ENCODE data around the gene RD3L. TPM values are rescaled to one million over a fixed set of nuclear protein-coding genes. Genes with fewer than 3 reads are reported as not detected.
"Not testable (repeated sequence)": the region's sequence is repeated elsewhere in the genome, so short reads cannot be mapped to it uniquely, and the experiment has no call there.

Gene RD3L
- total RNA-seq, 1 donor from 2014 or later: not detected

DNA sequence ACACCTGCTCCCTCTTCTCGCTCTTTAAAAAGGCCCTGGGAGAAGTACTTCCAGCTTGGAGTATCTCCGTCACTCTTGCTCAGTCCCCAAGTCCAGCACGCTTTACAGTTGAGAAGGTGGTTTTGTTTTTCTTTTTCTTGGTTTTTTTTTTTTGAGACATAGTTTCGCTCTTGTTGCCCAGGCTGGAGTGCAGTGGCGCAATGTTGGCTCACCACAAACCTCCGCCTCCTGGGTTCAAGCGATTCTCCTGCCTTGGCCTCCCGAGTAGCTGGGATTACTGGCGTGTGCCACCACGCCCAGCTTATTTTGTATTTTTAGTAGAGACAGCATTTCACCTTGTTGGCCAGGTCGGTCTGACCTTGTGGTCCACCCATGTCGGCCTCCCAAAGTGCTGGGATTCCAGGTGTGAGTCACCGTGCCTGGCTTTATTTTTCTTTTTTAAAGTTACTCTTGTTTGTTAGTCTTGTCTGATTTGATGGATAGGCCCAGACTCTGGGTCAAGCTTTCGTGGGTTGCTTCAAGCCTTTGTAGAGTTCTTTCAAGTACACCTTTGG, 12.2 kb downstream of the RD3L start:
- DNase-seq (ENCODE audit: low spot score): no peak
- intact Hi-C loops (cut with DNase I): no loop called here
- ATAC-seq: no peak

DNA sequence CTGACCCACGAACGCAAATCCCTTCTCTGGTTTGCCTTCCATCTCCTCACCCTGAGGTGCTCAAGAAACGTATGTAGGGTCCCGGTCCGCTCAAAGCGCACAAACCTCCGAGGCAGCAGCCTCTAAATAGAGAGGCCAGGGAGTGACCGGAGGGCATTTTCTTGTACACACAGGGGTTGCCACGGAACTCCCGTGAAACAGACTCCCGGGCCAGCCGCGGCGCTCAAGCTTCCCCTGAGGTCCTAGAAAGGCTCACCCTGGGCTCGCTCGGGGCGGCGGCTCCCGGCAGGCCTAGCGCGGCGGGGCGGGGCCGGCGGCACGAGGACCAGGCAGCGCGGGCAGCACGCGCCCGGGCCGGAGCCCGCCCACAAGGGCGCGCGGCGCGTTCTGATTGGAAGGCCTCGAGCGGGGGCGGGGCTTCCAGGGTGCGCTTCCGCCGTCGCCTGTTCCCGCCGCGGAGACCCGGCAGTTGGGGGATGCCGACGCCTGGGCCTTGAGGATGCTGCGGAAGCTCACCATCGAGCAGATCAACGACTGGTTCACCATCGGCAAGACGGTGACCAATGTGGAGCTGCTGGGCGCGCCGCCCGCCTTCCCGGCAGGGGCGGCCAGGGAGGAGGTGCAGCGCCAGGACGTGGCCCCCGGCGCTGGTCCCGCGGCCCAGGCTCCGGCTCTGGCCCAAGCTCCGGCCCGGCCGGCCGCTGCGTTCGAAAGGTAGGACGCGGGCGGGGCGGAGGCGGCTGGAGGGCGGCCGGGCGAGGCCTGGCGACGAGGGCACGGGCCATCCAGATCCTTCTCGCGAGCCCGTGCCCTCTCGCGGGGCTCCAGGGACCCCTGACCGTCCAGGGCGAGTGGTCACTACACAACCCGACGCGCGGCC, 14.1 kb downstream of the RD3L start, which contains the start of gene TDRD9:
Gene TDRD9 (plus strand): TSS at position 446 of the 880 bp plus-strand sequence. CDS start 54 bp downstream, at position 500.
- DNase-seq (ENCODE audit: low spot score) (no peak), ATAC-seq (peak; percentile 39)
- intact Hi-C loops (cut with DNase I): no loop called here

DNA sequence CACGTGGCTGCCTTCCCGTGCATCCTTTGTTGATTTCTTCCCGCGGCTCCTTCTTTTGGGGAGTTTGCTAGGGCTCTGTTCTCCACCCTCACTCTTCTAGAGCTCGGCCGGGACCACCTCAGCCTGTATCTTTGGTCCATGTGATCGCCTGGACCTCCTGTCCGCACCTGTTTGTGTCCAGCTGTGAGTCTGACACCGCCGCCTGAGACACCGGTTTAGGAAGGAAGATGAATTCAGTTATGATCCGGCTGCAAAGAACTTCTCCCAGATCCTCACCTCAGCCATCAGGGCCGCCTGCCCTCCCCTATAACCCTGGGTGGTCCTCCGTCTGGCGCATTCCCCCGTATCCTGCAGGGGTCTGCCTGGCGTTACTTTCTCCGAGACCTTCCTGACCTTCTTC, 14.8 kb downstream of the RD3L start:
- intact Hi-C loops (cut with DNase I): no loop called here
- no peak for ATAC-seq
- no peak for DNase-seq (ENCODE audit: low spot score)

DNA sequence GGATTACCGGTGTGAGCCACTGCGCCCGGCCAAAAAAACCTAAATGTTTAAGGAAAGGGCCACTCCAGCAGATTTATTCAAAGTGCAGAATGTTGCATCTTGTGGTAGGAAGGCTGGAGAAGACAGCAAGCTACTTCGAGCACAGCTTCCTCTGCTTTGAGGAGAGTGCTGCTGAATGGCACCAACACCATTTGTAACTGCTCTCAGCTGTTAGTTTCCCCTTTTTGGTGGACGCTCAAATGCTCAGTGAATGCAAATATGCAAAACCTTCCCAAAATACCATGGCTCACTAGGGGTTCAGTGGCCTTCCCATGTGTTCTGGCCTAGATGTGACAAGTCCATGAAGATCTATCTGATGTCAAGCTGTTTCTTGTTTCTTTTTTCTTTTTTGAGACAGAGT, 17.0 kb downstream of the RD3L start:
- intact Hi-C loops (cut with DNase I): no loop called here
- ATAC-seq (no peak), DNase-seq (ENCODE audit: low spot score) (no peak)

DNA sequence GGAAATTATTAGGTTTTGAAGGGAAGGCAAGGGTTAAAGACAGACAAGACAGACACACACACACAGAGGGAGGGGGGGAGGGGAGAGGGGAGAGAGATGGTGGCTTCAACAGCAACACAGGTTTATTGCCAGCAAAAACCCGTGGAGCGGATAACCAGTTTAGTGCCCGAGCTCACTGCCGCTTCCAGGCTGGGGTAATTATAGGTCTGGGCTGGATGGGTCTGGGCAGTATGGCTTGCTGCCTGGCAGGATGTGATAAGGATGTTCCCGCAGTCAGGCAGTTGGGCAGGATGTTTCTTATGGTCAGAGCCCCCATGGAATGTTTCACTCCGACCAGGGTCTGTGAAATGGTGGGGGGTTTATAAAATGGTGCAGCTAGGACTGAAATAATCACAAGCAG, 18.5 kb downstream of the RD3L start:
- intact Hi-C loops (cut with DNase I): no loop called here
- DNase-seq (ENCODE audit: low spot score): no peak
- ATAC-seq: no peak

DNA sequence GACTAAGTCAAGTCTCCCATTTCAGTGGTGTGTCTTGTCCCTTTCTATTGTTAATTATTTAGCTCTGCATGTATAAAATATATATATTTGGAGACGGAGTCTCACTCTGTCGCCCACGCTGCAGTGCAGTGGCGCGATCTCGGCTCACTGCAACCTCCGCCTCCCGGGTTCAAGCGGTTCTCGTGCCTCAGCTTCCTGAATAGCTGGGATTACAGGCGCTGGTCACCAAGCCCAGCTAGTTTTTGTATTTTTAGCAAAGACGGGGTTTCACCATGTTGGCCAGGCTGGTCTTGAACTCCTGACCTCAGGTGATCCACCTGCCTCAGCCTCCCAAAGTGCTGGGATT, 20.5 kb downstream of the RD3L start:
- DNase-seq (ENCODE audit: low spot score); ATAC-seq; intact Hi-C loops (cut with DNase I): not testable (repeated sequence)

DNA sequence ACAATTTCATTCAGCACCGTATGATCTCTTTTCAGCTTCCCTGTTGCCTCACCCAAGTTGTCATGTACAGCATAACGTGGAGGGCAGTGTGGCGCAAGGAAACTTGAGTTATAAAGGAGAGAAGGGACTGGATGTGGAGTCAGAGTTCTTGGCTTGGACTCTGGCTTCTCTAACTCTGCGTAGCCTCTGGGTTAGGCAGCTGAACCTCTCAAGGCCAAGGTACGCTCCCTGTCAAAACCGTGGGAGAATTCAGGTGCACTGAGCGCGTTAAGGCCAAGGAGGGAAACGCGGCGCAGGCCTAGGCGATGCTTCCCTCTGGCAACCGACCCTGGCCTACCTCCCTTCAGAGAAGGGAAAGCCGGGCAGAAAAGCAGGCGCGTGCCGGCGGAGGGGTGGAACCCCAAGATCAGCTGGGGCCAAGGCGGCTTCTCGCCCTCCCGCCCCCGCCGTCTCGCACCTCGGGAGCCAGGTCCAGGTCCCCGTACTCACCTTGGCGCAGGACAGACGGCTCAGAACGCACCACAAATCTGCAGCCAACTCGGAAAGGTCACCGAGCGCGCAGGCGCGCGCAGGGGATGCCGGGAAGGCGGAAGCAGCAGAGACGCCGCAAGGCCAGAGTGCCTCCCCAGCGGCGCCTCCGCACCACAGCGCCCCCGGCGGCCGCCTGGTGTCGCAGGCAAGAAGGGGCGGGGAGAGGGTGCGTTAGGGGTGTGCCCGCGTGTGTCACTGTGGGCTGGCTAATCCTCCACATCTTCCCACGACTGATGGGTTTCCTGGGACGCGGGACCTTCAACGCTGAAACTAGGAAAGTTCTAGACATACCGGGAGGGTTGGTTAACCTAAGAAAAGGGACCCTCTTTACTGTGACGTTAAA, 21.1 kb downstream of the RD3L start:
- DNase-seq (ENCODE audit: low spot score): peak; percentile 93
- intact Hi-C loops (cut with DNase I): no loop called here

DNA sequence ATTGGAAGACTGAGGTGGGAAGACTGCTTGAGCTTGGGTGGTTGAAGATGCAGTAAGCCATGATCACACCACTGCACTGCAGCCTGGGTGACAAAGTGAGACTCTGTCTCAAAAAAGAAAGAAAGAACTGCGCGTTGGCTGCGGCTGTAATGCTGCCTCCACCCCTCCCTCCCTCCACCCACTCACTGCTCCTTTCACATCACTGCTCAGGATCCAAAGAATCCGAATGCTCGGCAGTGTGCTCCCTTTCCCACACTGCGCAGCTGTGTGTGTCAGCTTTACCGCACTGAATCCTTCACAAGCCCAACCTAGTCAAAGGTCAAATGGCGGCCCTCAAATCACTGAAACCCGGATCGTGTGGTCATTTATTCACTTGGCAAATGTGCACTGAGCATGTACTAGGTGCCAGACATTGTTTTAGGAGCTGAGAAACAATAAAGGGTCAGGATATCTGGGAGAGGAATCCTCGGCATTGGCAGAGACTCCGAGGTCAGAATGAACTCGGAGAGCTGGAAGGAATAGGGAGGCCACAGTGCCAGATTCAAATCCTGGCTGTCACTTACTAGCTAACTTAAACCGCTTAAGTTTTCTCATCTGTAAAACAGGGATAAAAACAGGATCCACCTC, 25.6 kb downstream of the RD3L start:
- intact Hi-C loops (cut with DNase I): no loop called here
- ATAC-seq (no peak), DNase-seq (ENCODE audit: low spot score) (no peak)

More for the DNA sequence above, 21.1 kb downstream of the RD3L start:
- ATAC-seq: peak; percentile 99

DNA sequence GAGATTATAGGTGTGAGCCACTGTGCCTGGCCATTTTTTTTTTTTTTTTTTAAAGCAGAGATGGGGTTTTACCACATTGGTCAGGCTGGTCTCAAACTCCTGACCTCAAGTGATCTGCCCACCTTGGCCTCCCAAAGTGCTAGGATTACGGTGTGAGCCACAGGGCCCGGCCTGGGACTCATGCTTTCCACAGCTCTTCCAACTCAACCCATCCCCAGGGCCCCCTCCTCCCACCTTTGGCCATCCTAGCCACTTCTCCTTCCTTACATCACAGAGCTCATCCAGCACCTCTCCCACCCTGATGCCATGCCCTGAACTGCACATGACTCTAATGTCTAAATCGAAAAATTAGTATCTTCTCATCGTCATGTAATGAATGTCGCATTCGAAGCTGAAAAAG, 26.7 kb downstream of the RD3L start:
- ATAC-seq: no peak
- intact Hi-C loops (cut with DNase I): no loop called here
- no peak for DNase-seq (ENCODE audit: low spot score)

DNA sequence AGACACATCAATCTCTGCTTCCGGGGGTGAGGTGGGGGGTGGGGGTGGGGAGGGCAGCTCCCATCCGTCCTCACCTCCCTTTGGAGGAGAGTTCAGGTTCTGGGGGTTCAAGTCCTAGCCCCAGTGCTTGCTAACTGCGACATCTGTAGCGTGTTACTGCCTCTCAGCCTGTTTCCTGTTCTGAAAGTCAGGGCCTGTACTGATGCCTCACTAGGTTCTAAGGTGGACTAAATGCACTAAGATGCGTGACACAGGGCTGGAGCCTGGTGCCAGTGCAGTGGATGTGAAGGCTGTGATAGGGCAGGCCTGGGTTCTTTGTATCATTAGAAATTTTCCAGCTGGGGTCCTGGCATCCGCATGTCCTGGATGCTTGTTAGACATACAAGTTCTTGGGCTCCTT, 31.3 kb downstream of the RD3L start:
- no peak for DNase-seq (ENCODE audit: low spot score)
- no peak for ATAC-seq
- intact Hi-C loops (cut with DNase I): no loop called here

DNA sequence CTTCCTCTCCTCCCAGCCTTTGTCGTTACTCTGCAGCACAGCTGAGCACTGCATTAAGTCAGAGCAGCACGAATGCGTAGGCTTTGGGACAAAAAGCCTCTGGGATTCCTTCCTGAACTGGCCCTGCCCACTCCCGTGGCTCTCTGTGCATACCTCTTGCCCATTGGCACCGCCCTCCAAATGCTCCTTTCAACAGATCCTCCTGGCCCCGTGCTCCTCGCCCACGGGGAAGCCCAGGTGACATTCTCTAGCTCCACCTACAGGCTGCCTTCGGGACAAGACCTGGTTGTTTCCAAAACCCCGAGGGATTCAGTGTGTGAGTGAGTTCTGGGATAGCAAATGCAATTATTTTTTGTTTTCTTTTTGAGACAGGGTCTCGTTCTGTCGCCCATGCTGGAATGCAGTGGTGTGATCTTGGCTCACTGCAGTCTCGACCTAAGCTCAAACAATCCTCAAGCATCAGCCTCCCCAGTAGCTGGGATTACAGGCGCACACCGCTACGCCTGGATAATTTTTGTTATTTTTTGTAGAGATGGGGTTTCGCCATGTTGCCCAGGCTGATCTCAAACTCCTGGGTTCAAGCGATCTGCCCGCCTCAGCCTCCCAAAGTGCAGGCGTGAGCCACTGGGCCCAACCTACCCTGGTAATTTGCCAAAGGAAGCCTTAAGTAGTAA, 31.9 kb downstream of the RD3L start:
- intact Hi-C loops (cut with DNase I): no loop called here
- DNase-seq (ENCODE audit: low spot score) (peak; percentile 78), ATAC-seq (peak; percentile 94)

DNA sequence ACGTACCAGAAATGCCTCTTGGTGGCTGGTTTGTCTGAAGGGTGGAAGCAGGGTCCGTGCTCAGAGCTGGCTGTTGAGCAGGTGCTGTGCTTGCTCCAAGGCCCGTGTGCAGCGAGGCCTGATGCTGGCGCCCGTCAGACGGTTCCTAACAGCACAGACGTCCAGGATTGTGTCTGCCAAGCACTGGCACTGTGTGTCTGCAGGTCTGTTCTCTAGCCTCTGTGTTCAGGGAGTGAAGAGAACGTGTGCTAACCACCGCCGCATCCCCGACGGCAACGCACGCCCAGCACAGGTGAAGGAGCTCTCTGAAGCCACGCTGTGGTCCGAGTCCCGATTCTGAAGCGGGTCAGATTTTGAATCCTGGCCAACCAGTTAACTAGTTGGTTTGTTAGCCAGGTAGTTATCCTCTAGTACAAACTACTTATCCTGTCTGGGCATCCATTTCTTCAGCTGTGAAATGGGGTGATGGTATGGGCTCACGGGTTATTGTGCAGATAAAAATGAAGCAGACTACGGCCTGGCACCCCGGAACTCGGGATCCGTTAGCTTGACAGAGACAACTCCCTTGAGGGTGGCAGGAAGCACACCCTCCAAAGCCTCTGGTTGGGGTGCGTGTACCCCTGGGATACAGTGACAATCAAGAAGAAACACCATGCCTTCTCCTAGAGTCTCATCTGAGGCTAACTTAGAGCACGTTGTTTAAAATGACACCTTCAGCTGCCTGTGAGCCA, 32.6 kb downstream of the RD3L start:
- no peak for DNase-seq (ENCODE audit: low spot score)
- no peak for ATAC-seq
- intact Hi-C loops (cut with DNase I): no loop called here

DNA sequence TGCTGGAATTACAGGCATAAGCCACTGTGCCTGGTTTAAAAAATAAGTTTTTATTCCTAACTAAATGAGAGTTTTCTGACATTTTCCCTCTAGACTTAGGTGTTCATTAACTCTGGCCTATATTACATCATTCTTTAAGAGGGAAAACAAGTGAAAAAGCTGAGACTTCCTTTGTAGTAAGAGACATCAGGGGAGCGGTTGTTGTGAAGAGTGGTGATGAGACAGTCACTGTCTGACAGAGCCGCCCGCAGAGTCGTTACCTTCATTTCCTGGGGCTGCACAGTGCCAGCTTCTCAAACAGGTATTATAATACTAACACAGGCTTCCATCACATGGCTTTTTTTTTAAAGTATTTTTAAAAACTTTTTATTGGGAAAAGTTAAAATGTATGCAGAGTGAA, 33.7 kb downstream of the RD3L start:
- intact Hi-C loops (cut with DNase I): no loop called here
- no peak for ATAC-seq

DNA sequence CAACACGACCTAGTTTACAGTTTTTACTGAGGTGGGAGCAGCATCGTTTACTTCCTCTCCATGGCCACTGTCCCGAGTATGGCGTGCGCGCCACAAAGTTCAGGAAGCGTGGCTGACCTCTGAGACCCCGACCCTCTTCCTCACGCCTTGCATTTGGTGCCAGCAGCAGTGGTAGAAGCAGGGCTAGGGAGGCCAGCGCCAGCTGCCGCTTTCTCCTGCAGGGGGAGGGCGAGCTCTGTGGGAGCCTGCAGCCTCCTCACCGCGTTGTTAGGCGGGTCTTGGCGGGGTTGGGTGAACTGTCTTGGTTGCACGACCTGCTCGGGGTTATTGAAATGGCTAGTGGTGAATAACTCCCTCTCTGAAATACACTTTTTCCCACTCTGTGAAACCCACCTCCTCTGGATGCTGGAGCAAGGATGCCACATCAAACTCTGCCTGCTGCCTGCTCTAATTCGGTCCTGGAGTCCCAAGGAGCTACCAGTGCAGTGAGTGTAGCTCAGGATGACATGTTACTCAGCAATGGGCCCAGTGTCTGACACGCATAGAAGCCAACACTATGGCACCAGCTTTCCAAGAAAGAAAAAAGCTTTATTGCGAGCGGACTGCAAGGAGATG, 36.4 kb downstream of the RD3L start:
- DNase-seq (ENCODE audit: low spot score): no peak

More for the DNA sequence above, 33.7 kb downstream of the RD3L start:
- no peak for DNase-seq (ENCODE audit: low spot score)

DNA sequence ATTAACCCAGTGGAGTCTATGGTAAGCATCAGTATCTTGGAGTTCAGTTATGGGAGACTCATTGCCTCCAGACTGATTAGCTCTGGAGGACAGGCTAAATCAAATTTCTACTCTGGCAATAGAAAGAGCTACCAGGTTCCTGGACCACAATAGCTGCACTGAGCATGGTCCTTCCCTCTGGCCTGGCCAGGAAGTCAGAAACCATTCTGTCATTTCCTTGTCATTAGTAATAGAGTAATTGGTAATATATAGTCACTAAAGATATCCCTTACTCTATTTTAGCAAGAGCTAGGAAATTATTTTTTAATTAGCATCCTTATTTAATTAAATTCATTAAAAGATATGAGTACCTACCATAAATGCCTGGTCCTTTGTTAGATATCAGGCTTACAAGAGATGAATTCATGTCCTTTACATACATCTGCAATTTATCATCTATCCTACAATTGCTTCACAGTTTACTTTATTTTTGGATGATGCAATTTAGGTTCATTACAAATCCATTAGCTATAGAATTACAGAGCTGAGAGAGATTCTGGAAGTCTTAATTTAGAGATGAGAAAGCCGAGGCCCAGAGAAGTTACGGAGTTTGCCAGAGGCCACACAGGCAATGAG, 37.7 kb downstream of the RD3L start:
- ATAC-seq (no peak), DNase-seq (ENCODE audit: low spot score) (no peak)
- intact Hi-C loops (cut with DNase I): no loop called here

More for the DNA sequence above, 36.4 kb downstream of the RD3L start:
- no peak for ATAC-seq
- intact Hi-C loops (cut with DNase I): no loop called here

DNA sequence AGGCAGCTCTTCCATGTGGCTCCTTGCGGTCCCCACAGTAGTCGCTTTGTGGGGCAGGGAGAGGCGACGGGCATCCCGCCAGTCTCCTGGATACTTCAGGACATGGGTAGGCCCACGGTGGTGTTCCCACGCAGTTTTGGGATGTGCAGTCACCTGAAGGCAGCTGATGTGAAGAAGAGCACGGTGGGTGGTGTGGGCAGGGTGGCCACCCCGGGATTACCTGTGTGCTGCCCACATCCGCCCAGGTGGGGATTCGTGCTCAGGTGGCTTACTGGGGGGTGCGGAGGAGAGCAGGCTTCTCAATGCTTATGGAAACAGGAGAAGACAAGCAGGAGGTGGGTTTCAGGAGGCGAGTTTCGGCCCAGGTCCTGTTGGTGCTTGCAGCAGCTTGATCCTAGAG, 42.5 kb downstream of the RD3L start:
- intact Hi-C loops (cut with DNase I): loop anchor here (10.0 kb wide), 1 partner anchor 85 kb away; no protein-coding TSS in a partner anchor
- DNase-seq (ENCODE audit: low spot score) (no peak), ATAC-seq (no peak)

DNA sequence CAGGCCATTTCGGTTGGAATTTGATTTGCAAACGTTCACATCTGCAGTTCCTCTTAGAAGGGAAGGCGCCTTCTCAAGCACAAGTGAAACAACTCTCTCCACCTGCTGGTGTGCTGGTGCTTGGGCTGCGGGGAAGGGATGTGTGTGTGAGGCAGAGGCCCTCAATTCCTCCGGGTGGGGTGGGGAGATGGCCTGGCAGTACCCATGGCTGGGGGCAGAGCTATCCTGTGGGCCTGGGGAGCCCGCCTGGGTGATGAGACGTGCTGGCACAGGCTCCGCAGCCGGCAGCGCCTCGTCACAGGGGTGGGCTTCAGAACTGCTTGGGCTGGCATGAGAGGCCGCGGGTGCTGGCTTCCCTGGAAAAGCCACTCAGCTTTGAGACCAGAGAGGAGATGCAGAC, 43.0 kb downstream of the RD3L start:
- intact Hi-C loops (cut with DNase I): loop anchor here (10.0 kb wide), 1 partner anchor 85 kb away; no protein-coding TSS in a partner anchor
- ATAC-seq: no peak
- no peak for DNase-seq (ENCODE audit: low spot score)

Measured in sciatic nerve (tissue), 2 donors.